ENCODE measurements around the gene CLIP1. TPM values are rescaled to one million over a fixed set of nuclear protein-coding genes. Genes with fewer than 3 reads are reported as not detected.

The CLIP1 gene
- total and polyA plus RNA-seq, 2 of the 4 experiments (the other 2 are of a cell fraction) = 38.0 to 54.8 TPM

GRCh38 chr12:122282061-122282460 is 140.4 kb downstream of the CLIP1 start:
- Histone ChIP-seq H3K9ac (ENCODE audit: low read depth, low read length) (no peak overlapping the region), H3K79me1 (ENCODE audit: low read depth in 1 of 2, low read length in 2 of 2) (peaks cover 8 to 26% of the 10 kb centered on the region in 2 experiments), H3K4me1 (ENCODE audit: control insufficient read depth, insufficient read depth, low read length) (peaks cover 7% of the 10 kb centered on the region), H4K5ac (ENCODE audit: low read depth, low read length) (no peak overlapping the region), H3K4ac (ENCODE audit: low read depth, low read length) (peak overlapping the region; percentile 75), H4K8ac (ENCODE audit: low read depth in 2 of 2, low read length in 2 of 2) (peak overlapping the region in 1 of 2 experiments; percentile 1; a peak in 1 of 4 replicates), H3K56ac (ENCODE audit: extremely low read depth, insufficient read depth, low read length) (no peak overlapping the region), H3K9me1 (ENCODE audit: insufficient read depth, low read length) (peaks cover 3% of the 10 kb centered on the region; the same call in 1 of the 2 replicates), H2BK15ac (ENCODE audit: low read depth, low read length) (no peak overlapping the region), H3K18ac (ENCODE audit: low read depth, low read length) (peak overlapping the region; percentile 2; the same call in 1 of the 2 replicates), H2AK5ac (ENCODE audit: low read depth, low read length) (peak overlapping the region; percentile 54; the same call in 1 of the 2 replicates), H3K4me2 (ENCODE audit: low read depth, low read length) (0 out of 2 replicates have a peak overlapping the region, but pooled peaks have one; percentile 36), H2BK120ac (ENCODE audit: low read depth, low read length) (peak overlapping the region; percentile 69), H3K14ac (replicated peaks; ENCODE audit: low read depth, low read length) (no peak overlapping the region), H3K23ac (ENCODE audit: low read depth, low read length) (no peak overlapping the region), H2BK5ac (ENCODE audit: low read depth, low read length, poor library complexity, severe bottlenecking) (peak overlapping the region; percentile 41), H3K27ac (ENCODE audit: insufficient read depth, low read length) (peak overlapping the region; percentile 80), H4K20me1 (ENCODE audit: insufficient read depth, low read length) (peaks cover 4% of the 10 kb centered on the region; the same call in 1 of the 2 replicates), H3K9me3 (ENCODE audit: control insufficient read depth, insufficient read depth, low read length) (no peaks in the 10 kb centered on the region), H3K4me3 (ENCODE audit: insufficient read depth, low read depth, low read length) (no peak overlapping the region), H3K36me3 (ENCODE audit: control insufficient read depth, insufficient read depth, low read length) (peaks cover 18% of the 10 kb centered on the region), H2BK20ac (ENCODE audit: low read depth, low read length) (peak overlapping the region; percentile 32; the same call in 1 of the 2 replicates), H4K91ac (ENCODE audit: insufficient read depth, low read depth, low read length) (peak overlapping the region; percentile 25; the same call in 1 of the 2 replicates), H2AFZ (replicated peaks; ENCODE audit: low read length, poor library complexity) (no peak overlapping the region), H3K27me3 (ENCODE audit: control insufficient read depth, insufficient read depth, low read length) (no peaks in the 10 kb centered on the region), H2AK9ac (replicated peaks; ENCODE audit: low read depth, low read length, poor library complexity) (peak overlapping the region; percentile 79)
- no peak for TF ChIP-seq BHLHE40 (IDR thresholded peaks at IDR 0.05; ENCODE audit: low read depth, low read length)
- TF ChIP-seq CTCF (conservative IDR thresholded peaks at IDR 0.05; ENCODE audit: low read depth, low read length) = no peak
- in situ Hi-C loops (cut with MboI; ENCODE audit: low sequenced_read_pairs) = no loop called here
- dilution Hi-C loops (cut with HindIII; ENCODE audit: low sequenced_read_pairs, unreplicated experiment) = no loop called here
- ChIA-PET CTCF (no interaction called here), POLR2A (ENCODE audit: unreplicated experiment) (no interaction called here)
- intact Hi-C loops (cut with micrococcal nuclease) = no loop called here
- no TSS peak for BruUV-seq (replicated peaks)
- WGBS, 2 experiments (ENCODE audit: extremely low coverage in 2 of 2, insufficient read length in 1 of 2) = no CpG with 5 or more reads among the region's 4 CpGs
- ATAC-seq (ENCODE audit: low read depth) (peak; percentile 85), DNase-seq (peak; percentile 87)

All from IMR-90 (cell line).